Activated T-helper 1 cell treated with anti-CD3 and anti-CD28 coated beads, Interleukin-12 subunit alpha, Interleukin-12 subunit beta, Interleukin-2, Interleukin-4 antibody, amounts not matched to agents 30 ng/mL and 10 ng/mL and 1 ng/mL, durations not matched to agents 14 hours and 24 hours and 36 hours (primary cell): Measurements from ENCODE around the gene ZNF544. TPM values are rescaled to one million over a fixed set of nuclear protein-coding genes. Genes with fewer than 3 reads are reported as not detected.

Experiments used
- DNase-seq: peaks from one replicate; pipeline ENCODE4 v3.0.0; 2021; ENCODE audit warnings: low spot score
- H3K27ac Mint-ChIP-seq: one replicate; pipeline ENCODE4 v1.8.0; 2021; ENCODE audit warnings: mild to moderate bottlenecking, mixed read lengths
- H3K27me3 Mint-ChIP-seq: one replicate; pipeline ENCODE4 v1.8.0; 2022; ENCODE audit warnings: mild to moderate bottlenecking, moderate library complexity, mixed read lengths; ENCODE audit not compliant: insufficient read depth
- H3K36me3 Mint-ChIP-seq: one replicate; pipeline ENCODE4 v1.8.0; 2021; ENCODE audit warnings: low read depth, mixed read lengths
- H3K4me1 Mint-ChIP-seq: one replicate; pipeline ENCODE4 v1.8.0; 2021; ENCODE audit warnings: low read depth, mixed read lengths
- H3K4me3 Mint-ChIP-seq: one replicate; pipeline ENCODE4 v1.8.0; 2021; ENCODE audit warnings: mild to moderate bottlenecking, moderate library complexity, mixed read lengths
- H3K9me3 Mint-ChIP-seq: one replicate; pipeline ENCODE4 v1.8.0; 2021; ENCODE audit warnings: mixed read lengths
- intact Hi-C: fragments of 100-400 bp; cut with micrococcal nuclease; formaldehyde crosslinking; loops from one replicate; pipeline ENCODE4 v1.15.1; 2024
- total RNA-seq: library from RNA; stranded (reverse); gene quantifications from 2 replicates; pipeline ENCODE4 v1.2.3, GENCODE V29; 2022

The ZNF544 gene
- total RNA-seq, 1 donor from 2014 or later = 51.8 TPM

- Mint-ChIP-seq H3K4me3 (no peak overlapping the region), H3K9me3 (peaks cover 60% of the 10 kb centered on the region), H3K36me3 (peaks cover 61% of the 10 kb centered on the region), H3K27ac (no peak overlapping the region), H3K4me1 (no peaks in the 10 kb centered on the region), H3K27me3 (no peaks in the 10 kb centered on the region)
- intact Hi-C loops = loop anchor here (2.0 kb wide), 1 partner anchor 66 kb away; no protein-coding TSS in a partner anchor
- DNase-seq = no peak
Measured at GRCh38 chr19:58262922-58263296, 34.2 kb downstream of the ZNF544 start.

- DNase-seq = no peak
- H3K27me3 Mint-ChIP-seq = no peaks in the 10 kb centered on the region
- intact Hi-C loops = no loop called here
- peaks cover 52% of the 10 kb centered on the region for H3K36me3 Mint-ChIP-seq
- no peaks in the 10 kb centered on the region for H3K4me1 Mint-ChIP-seq
- no peak overlapping the region for H3K4me3 Mint-ChIP-seq
- H3K9me3 Mint-ChIP-seq = peaks cover 52% of the 10 kb centered on the region
- H3K27ac Mint-ChIP-seq = no peak overlapping the region
Measured at GRCh38 chr19:58265100-58265499, 36.4 kb downstream of the ZNF544 start.

- H3K9me3 Mint-ChIP-seq = peaks cover 38% of the 10 kb centered on the region
- H3K36me3 Mint-ChIP-seq = peaks cover 42% of the 10 kb centered on the region
- no peak overlapping the region for H3K27ac Mint-ChIP-seq
- no peak overlapping the region for H3K4me3 Mint-ChIP-seq
- no peak for DNase-seq
- intact Hi-C loops = no loop called here
- no peaks in the 10 kb centered on the region for H3K4me1 Mint-ChIP-seq
- H3K27me3 Mint-ChIP-seq = no peaks in the 10 kb centered on the region
Measured at GRCh38 chr19:58268344-58268743, 39.6 kb downstream of the ZNF544 start.

- peaks cover 39% of the 10 kb centered on the region for H3K9me3 Mint-ChIP-seq
- H3K27me3 Mint-ChIP-seq = no peaks in the 10 kb centered on the region
- no peak overlapping the region for H3K27ac Mint-ChIP-seq
- no peak for DNase-seq
- intact Hi-C loops = loop anchor here (5.0 kb wide), 1 partner anchor 73 kb away; no protein-coding TSS in a partner anchor
- H3K4me3 Mint-ChIP-seq = no peak overlapping the region
- H3K36me3 Mint-ChIP-seq = peaks cover 56% of the 10 kb centered on the region
- H3K4me1 Mint-ChIP-seq = peaks cover 6% of the 10 kb centered on the region
Measured at GRCh38 chr19:58274771-58275201, 46.1 kb downstream of the ZNF544 start.

- intact Hi-C loops = loop anchor here (5.0 kb wide), 1 partner anchor 72 kb away; no protein-coding TSS in a partner anchor
- no peak for DNase-seq
- Mint-ChIP-seq H3K27ac (no peak overlapping the region), H3K36me3 (peaks cover 57% of the 10 kb centered on the region), H3K9me3 (peaks cover 32% of the 10 kb centered on the region), H3K27me3 (no peaks in the 10 kb centered on the region), H3K4me1 (peaks cover 14% of the 10 kb centered on the region), H3K4me3 (no peak overlapping the region)
Measured at GRCh38 chr19:58275564-58275963, 46.9 kb downstream of the ZNF544 start.

GRCh38 chr19:58277197-58277596 lies 48.5 kb downstream of the ZNF544 start:
- no peak overlapping the region for H3K27ac Mint-ChIP-seq
- no peak for DNase-seq
- intact Hi-C loops = loop anchor here (5.0 kb wide), 1 partner anchor 70 kb away; no protein-coding TSS in a partner anchor
- H3K27me3 Mint-ChIP-seq = no peaks in the 10 kb centered on the region
- peaks cover 53% of the 10 kb centered on the region for H3K36me3 Mint-ChIP-seq
- peak overlapping the region; percentile 53 for H3K4me3 Mint-ChIP-seq
- peaks cover 23% of the 10 kb centered on the region for H3K4me1 Mint-ChIP-seq
- H3K9me3 Mint-ChIP-seq = peaks cover 29% of the 10 kb centered on the region

GRCh38 chr19:58277748-58278540 lies 49.2 kb downstream of the ZNF544 start:
- Mint-ChIP-seq H3K4me3 (peak overlapping the region; percentile 92), H3K36me3 (peaks cover 51% of the 10 kb centered on the region), H3K27me3 (no peaks in the 10 kb centered on the region), H3K4me1 (peaks cover 23% of the 10 kb centered on the region), H3K9me3 (peaks cover 29% of the 10 kb centered on the region), H3K27ac (peak overlapping the region; percentile 93)
- DNase-seq = no peak
- intact Hi-C loops = loop anchor here (1.0 to 5.0 kb wide), 12 partner anchors 27 to 843 kb away; partner anchors contain the start of genes ERVK3-1, ZNF132, ZNF274 and ZNF324B

- peak within 1 kb of the TSS; percentile 92 for H3K4me3 Mint-ChIP-seq
- peak; percentile 97 for DNase-seq
- peaks cover 23% of the 10 kb centered on the region for H3K4me1 Mint-ChIP-seq
- peaks cover 54% of the 10 kb centered on the region for H3K36me3 Mint-ChIP-seq
- H3K9me3 Mint-ChIP-seq = peaks cover 29% of the 10 kb centered on the region
- H3K27ac Mint-ChIP-seq = peak within 1 kb of the TSS; percentile 93
- intact Hi-C loops = loop anchor here (1.0 to 5.0 kb wide), 12 partner anchors 27 to 843 kb away; partner anchors contain the start of genes ERVK3-1, ZNF132, ZNF274 and ZNF324B
- no peaks in the 10 kb centered on the region for H3K27me3 Mint-ChIP-seq
Measured at GRCh38 chr19:58278541-58279041, 49.9 kb downstream of the ZNF544 start, which contains the start of gene ZNF8. Gene ZNF8 (plus strand): TSS chr19:58278955. CDS start chr19:58279082, 127 bp downstream.

GRCh38 chr19:58279042-58279924 lies 50.6 kb downstream of the ZNF544 start:
- Mint-ChIP-seq H3K27ac (peak overlapping the region; percentile 93), H3K27me3 (no peaks in the 10 kb centered on the region), H3K9me3 (peaks cover 26% of the 10 kb centered on the region), H3K4me1 (peaks cover 23% of the 10 kb centered on the region), H3K4me3 (peak overlapping the region; percentile 92), H3K36me3 (peaks cover 52% of the 10 kb centered on the region)
- peak; percentile 33 for DNase-seq
- intact Hi-C loops = loop anchor here (5.0 kb wide), 1 partner anchor 68 kb away; no protein-coding TSS in a partner anchor

GRCh38 chr19:58279925-58280316 lies 51.2 kb downstream of the ZNF544 start:
- no peak for DNase-seq
- peaks cover 23% of the 10 kb centered on the region for H3K4me1 Mint-ChIP-seq
- H3K9me3 Mint-ChIP-seq = peaks cover 20% of the 10 kb centered on the region
- peak overlapping the region; percentile 3 for H3K27ac Mint-ChIP-seq
- peaks cover 50% of the 10 kb centered on the region for H3K36me3 Mint-ChIP-seq
- H3K4me3 Mint-ChIP-seq = peak overlapping the region; percentile 92
- intact Hi-C loops = loop anchor here (5.0 kb wide), 1 partner anchor 67 kb away; no protein-coding TSS in a partner anchor
- no peaks in the 10 kb centered on the region for H3K27me3 Mint-ChIP-seq

- peaks cover 64% of the 10 kb centered on the region for H3K36me3 Mint-ChIP-seq
Measured at GRCh38 chr19:58284199-58284598, 55.5 kb downstream of the ZNF544 start.

GRCh38 chr19:58291943-58292342 lies 63.2 kb downstream of the ZNF544 start:
- no peak overlapping the region for H3K27ac Mint-ChIP-seq
- H3K9me3 Mint-ChIP-seq = peaks cover 42% of the 10 kb centered on the region
- no peaks in the 10 kb centered on the region for H3K4me1 Mint-ChIP-seq
- no peak overlapping the region for H3K4me3 Mint-ChIP-seq
- no peaks in the 10 kb centered on the region for H3K27me3 Mint-ChIP-seq
- DNase-seq = no peak
- H3K36me3 Mint-ChIP-seq = peaks cover 79% of the 10 kb centered on the region
- intact Hi-C loops = no loop called here

More at GRCh38 chr19:58284199-58284598, 55.5 kb downstream of the ZNF544 start:
- DNase-seq = no peak
- H3K4me1 Mint-ChIP-seq = peaks cover 22% of the 10 kb centered on the region
- H3K27ac Mint-ChIP-seq = no peak overlapping the region
- H3K27me3 Mint-ChIP-seq = no peaks in the 10 kb centered on the region
- no peak overlapping the region for H3K4me3 Mint-ChIP-seq
- intact Hi-C loops = no loop called here
- H3K9me3 Mint-ChIP-seq = peaks cover 14% of the 10 kb centered on the region
